Brain pericyte (primary cell): ENCODE results near the gene SMIM35.

Experiments used
- DNase-seq: peaks from one replicate; pipeline ENCODE4 v3.0.0-alpha.2; 2012; ENCODE audit warnings: low read depth, low spot score

SMIM35 gene

GRCh38 chr11:118109231-118109630 is 22.5 kb upstream of the SMIM35 start:
- no peak for DNase-seq

DNA sequence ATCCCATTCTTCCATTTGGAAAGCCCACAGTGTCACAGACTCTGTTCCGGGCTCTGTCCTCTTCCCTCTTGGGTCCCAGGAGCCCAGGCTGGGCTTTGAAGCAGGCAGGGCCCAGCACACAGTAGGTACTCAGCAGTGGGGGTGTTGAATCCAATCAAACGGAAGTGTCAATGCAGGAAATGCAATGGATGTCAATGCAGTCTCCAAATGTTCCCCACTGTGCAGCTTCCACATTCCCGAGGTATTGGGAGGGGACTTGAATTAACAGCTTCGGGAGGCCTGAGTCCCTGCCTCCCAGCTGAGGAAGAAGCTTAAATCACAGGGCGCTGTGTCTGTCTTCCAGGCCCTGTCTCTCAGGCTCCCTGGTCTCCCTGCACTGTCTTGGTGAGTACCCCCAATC is 21.8 kb upstream of the SMIM35 start:
- DNase-seq: no peak

GRCh38 chr11:118106789-118107335 is 20.1 kb upstream of the SMIM35 start:
- DNase-seq: no peak

- no peak for DNase-seq
These were observed 19.0 kb upstream of the SMIM35 start for GRCh38 chr11:118105657-118106305.

DNA sequence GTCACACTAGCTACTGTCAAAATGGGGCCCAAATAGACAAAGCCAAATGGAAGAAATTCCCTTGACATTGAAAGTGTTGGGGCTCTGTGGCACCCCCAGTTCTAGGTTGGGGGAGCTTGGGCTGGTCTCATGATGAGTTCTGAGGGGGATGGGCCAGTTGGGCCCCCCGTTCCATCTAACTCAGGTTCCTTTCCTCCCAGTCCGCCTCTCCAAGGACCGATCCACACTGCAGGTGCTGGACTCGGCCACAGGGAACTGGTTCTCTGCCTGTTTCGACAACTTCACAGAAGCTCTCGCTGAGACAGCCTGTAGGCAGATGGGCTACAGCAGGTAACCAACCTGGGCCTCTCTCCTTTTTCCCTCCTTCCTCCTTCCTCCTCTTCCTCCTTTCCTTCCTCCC is 17.7 kb upstream of the SMIM35 start:
- DNase-seq: no peak

GRCh38 chr11:118102721-118103261 is 16.0 kb upstream of the SMIM35 start:
- DNase-seq: no peak

DNA sequence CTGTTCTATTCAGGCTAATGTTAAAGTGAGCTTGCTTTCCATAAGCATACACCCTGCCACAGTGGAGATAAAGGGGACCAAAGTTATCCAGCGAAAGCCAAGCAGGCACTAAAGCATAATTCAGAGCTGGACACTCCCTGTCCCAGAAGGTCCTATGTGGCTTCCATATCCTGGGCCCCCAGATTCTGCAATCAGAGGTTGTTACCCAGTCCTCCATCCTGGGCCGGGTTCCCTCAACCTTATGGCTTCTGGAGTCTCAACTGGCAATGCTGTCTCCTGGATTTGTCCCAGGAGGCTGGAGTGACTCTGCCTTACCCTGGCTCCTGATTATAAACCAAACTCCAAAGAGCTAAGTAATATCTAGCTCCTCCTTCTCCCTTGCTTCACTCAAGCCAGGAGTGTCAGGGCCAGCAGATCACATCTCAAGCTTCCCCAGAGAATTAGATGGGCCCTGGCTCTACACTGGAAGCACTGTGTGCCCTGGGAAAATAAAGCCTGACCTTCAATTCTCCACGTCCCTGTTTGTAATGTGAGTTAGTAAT is 14.0 kb upstream of the SMIM35 start:
- no peak for DNase-seq

DNA sequence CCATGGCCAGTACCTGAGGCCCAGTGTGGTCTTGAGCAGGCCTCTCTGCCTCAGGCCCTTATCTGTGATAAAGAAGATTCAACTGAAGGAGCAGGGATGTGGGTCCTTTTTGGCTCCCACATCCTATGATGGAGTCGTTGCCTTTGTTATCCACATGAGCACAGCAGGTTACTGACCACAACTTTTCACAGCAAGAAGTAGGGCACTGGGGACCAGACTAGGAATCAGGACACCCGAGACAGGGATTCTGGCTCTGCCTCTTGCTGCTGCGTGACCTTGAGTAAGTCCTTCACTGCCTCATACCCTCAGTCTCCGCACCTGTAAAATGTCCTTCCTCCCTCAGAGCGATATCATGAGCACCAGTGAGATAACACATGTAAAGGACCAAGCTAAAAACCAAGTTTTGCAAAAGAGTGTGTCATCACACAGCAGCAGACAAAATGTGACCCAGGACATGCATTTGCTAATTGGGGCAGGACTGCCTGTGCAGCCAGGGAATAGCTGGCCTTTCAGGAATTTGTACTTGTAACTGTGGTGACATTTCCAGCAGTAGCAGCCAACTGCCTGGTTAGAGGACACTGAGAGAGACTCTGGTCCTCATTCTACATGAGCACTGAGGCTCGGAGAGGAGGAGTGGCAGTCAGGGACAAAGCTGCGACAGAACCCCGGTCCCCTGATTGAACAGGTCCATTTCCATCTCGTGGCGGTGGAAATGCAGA is 13.2 kb upstream of the SMIM35 start:
- DNase-seq: no peak

DNA sequence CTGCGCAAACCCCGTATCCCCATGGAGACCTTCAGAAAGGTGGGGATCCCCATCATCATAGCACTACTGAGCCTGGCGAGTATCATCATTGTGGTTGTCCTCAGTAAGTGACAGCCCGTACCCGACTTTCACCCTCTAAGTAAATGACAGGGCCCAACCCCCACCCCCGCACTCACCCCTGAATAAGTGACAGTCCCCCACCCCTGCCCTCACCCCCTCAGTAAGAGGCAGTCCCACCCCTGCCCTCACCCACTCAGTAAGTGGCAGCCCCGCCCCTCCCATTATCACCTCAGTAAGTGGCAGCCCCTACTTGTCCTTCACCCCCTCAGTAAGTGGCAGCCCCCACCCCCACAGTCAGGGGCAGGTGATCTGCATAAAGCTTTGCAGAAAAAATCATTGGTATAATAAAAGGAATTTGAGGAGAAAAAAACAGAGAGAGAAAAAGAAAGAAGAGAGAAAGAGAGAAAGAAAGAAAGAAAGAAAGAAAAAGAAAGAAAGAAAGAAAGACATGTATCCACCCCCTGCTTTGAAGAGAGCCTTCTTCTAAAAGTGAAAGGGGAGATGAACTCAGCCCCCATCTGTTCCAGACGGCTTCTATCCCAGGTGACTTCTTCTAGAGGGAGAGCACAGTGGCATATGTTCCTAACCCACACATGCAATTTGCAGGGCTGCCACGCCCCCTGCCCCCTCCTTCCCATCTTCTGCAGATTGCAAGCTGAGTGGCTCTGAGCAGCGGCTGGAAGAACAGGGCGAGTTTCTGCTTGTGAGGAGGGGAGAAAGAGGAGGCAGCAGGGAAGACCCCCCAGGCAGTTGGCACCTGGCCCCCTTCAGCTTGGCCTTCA is 12.5 kb upstream of the SMIM35 start:
- no peak for DNase-seq

- DNase-seq: no peak
These were observed 9.2 kb upstream of the SMIM35 start for GRCh38 chr11:118095967-118096367.

- no peak for DNase-seq
These were observed 8.7 kb upstream of the SMIM35 start for GRCh38 chr11:118095493-118095892.

- DNase-seq: no peak
These were observed 6.3 kb upstream of the SMIM35 start for GRCh38 chr11:118092907-118093571.

- DNase-seq: no peak
These were observed 4.9 kb upstream of the SMIM35 start for GRCh38 chr11:118091690-118092089.

GRCh38 chr11:118090545-118091162 is 3.9 kb upstream of the SMIM35 start:
- no peak for DNase-seq

DNA sequence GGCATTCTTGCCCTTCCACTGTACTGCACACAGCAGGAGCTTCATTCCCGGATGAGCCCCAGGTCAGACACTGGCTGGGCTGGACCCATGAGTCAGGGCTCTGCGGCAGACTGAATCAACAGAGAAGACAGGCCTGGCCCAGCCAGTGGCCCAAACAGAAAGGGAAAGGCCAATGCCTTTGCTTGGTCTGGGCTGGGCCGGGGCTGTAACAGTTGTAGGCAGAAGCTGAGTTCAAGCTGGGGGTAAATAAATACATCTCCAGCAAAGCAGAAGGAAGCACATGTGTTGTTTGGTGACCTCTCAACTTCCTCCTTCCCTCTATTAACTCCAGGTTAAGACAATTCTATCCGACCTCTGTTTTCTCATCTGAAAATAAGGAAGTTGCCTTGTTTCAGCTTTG is 1.8 kb upstream of the SMIM35 start:
- no peak for DNase-seq

DNA sequence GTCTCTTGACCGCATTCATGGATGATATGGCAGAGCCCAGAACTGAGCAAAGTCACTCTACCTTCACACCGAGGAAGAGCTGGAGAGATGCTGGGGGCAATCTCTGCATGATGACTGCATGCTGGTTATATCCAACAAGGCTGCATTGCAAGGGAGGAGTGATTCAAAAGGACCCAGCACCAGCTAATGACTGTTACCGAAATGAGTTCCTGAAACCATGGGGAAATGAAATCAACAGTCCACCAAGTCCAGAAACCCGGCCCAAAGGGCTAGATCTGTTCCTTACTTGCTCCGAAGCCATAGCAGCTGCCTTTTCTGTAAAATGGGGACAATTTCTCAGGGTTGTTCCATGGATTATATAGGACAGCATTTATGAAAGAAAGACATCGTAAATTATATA is 1.2 kb upstream of the SMIM35 start:
- DNase-seq: no peak

DNA sequence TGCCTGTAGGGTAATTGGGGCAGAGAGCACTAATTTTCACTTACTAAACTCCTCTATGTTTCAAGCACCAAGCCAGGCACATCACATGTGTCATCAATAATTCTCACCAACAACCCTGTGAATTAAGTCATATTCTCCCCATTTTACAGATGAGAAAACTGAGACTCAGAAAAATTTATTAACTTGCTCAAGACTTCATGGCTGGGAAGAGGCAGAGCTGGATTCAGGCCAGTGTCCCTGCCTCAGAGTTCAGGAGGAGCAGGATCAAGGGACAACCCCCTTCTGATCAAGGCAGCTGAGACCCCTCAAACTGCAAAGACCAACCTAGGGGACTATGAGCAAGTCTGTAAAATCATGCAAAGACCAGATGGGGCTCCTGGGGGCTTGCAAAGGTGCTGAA is 2.1 kb downstream of the SMIM35 start:
- no peak for DNase-seq

DNA sequence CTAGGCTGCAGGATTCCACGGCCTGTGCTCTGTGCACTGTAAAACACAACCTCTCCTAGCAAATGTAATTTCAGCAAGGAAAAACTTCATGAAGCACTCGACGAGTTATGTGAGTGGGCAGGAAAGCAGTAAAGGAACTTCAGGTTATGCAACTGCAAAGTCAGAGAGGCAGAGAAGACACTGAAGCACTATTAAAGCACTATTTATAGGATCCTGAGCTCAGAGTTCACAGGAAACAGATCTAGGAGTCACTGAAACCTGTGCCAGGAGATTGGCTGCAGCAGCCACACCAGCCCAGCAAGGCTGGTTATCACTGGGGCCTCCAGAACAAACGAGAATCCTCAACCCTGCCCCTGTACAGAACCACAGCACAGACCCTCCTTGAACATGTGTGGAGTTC is 2.5 kb downstream of the SMIM35 start:
- no peak for DNase-seq

- DNase-seq: no peak
These were observed 3.7 kb downstream of the SMIM35 start for GRCh38 chr11:118082880-118083552.
